ENCODE results near the gene DOCK2.

DNA sequence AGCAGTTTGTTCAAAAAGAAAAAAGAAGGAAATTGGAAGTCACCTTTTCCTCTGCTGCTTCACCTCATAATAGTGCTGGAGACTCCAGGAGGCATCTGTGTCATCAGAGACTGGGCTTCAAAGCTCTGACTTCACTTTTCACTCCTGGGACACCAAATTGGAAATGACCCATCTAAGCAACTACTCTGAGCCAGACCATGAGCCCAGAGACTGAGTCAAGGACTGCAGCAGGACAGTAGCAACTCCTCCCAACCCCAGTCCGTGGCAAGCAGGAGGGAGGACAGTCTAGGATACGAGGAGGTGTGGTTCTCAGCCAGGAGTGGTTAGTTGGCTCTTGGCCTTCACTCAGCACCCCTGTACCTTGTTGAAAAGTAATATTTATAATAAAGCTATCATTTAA, 211.7 kb downstream of the DOCK2 start:
- TF ChIP-seq, protein P1, sequence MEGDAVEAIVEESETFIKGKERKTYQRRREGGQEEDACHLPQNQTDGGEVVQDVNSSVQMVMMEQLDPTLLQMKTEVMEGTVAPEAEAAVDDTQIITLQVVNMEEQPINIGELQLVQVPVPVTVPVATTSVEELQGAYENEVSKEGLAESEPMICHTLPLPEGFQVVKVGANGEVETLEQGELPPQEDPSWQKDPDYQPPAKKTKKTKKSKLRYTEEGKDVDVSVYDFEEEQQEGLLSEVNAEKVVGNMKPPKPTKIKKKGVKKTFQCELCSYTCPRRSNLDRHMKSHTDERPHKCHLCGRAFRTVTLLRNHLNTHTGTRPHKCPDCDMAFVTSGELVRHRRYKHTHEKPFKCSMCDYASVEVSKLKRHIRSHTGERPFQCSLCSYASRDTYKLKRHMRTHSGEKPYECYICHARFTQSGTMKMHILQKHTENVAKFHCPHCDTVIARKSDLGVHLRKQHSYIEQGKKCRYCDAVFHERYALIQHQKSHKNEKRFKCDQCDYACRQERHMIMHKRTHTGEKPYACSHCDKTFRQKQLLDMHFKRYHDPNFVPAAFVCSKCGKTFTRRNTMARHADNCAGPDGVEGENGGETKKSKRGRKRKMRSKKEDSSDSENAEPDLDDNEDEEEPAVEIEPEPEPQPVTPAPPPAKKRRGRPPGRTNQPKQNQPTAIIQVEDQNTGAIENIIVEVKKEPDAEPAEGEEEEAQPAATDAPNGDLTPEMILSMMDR (conservative IDR thresholded peaks at IDR 0.05 in 1 of 2, IDR thresholded peaks at IDR 0.05 in 1 of 2; ENCODE audit: low read depth in 1 of 2, low read length in 2 of 2): no peak
- TF ChIP-seq EZH2 (IDR thresholded peaks at IDR 0.05; ENCODE audit: low read length, missing control alignments): no peak

Data from fibroblast of lung (primary cell).